ES-I3 (cell line): ENCODE results near the gene HNRNPA1L2.
"Not testable (repeated sequence)": the region's sequence is repeated elsewhere in the genome, so short reads cannot be mapped to it uniquely, and the experiment has no call there.

ENCODE experiments used
- H3K36me3 ChIP-seq: 2 replicates; pipeline ENCODE4 v1.6.1; 2013; ENCODE audit warnings: mild to moderate bottlenecking, low read length, control low read depth, moderate library complexity; ENCODE audit not compliant: insufficient read depth
- H3K4me1 ChIP-seq: 2 replicates; pipeline ENCODE4 v1.6.1; 2013; ENCODE audit warnings: mild to moderate bottlenecking, control low read depth, low read length; ENCODE audit not compliant: insufficient read depth
- H3K9ac ChIP-seq: 2 replicates; pipeline ENCODE4 v1.6.1; 2013; ENCODE audit warnings: low read depth, mild to moderate bottlenecking, low read length, moderate library complexity
- H3K9me3 ChIP-seq: 2 replicates; pipeline ENCODE4 v1.6.1; 2013; ENCODE audit warnings: mild to moderate bottlenecking, low read length, moderate library complexity; ENCODE audit not compliant: control insufficient read depth, insufficient read depth

The HNRNPA1L2 gene

GRCh38 chr13:52642131-52642530, at the start of gene HNRNPA1L2:
Gene HNRNPA1L2, plus strand, starts transcription at chr13:52642431. Its CDS starts 62 bp downstream, at chr13:52642493.
- no peaks in the 10 kb centered on the region for H3K36me3 ChIP-seq
- no peaks in the 10 kb centered on the region for H3K4me1 ChIP-seq
- H3K9ac ChIP-seq: no peak within 1 kb of the TSS
- no peaks in the 10 kb centered on the region for H3K9me3 ChIP-seq

DNA sequence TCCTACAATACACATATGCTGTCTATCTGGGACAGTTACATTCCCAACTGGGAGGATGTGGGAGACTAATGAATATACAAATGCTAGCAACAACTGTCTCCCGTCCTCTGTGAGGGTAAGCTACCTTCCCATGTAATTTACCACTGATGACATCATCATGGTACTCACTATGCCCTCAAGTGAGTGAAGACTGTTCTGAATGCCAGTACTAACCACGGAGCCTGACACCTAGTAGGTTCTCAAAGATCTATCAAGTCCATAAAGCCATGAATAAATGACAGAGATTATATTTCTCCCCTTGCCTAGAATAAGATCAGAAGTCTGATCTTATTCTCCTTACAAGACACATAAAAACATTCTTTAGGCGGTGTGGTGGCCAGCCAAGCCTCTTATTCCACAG, 49.1 kb upstream of the HNRNPA1L2 start:
- not testable (repeated sequence) for H3K4me1 ChIP-seq, H3K9me3 ChIP-seq, H3K9ac ChIP-seq, H3K36me3 ChIP-seq

GRCh38 chr13:52593812-52594211, 48.4 kb upstream of the HNRNPA1L2 start:
- not testable (repeated sequence) for H3K9me3 ChIP-seq, H3K4me1 ChIP-seq, H3K36me3 ChIP-seq, H3K9ac ChIP-seq

DNA sequence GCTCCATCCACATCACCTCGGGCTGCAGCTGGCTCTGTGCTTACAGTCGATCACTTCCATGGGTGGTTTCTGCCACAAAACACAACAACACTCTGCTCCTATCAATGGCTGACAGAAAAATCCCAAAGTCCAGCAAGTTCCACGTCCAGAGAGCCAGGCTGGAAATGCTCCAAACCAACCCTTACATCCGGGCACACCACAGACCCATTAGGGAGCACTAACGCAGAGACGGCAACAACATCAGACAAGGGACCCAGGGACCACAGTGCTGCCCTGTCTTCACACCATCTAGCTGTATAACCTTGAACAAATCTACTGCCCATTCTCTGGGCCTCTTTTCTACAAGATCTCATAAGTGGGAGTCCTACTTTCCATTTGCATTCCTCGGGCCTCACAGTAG, 47.9 kb upstream of the HNRNPA1L2 start:
- H3K9ac ChIP-seq, H3K36me3 ChIP-seq, H3K4me1 ChIP-seq, H3K9me3 ChIP-seq: not testable (repeated sequence)

DNA sequence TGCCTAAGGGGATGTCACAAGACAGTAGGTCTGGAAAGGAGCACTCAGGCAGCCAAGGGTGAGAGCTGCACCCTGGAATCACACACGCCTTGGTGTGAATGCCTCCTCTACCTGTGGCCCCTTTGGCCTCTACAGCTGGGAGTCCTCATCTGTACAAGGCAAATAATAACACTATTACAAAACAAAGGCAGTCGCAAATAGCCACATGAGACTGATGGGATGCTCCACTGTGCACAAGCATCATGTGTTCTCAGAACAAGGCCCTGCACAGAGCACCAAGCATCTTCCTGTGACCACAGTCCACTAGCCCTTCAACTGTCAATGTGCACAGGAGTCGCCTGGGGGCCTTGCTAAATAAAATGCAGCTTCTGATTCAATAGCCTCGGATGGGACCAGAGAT, 44.6 kb upstream of the HNRNPA1L2 start:
- Histone ChIP-seq H3K9me3 (no peaks in the 10 kb centered on the region), H3K9ac (no peak overlapping the region), H3K4me1 (0 out of 2 replicates have a peak, but pooled peaks cover 6% of the 10 kb centered on the region), H3K36me3 (no peaks in the 10 kb centered on the region)

- Histone ChIP-seq H3K36me3 (no peaks in the 10 kb centered on the region), H3K4me1 (0 out of 2 replicates have a peak, but pooled peaks cover 6% of the 10 kb centered on the region), H3K9ac (peak overlapping the region; percentile 76), H3K9me3 (no peaks in the 10 kb centered on the region)
These were observed 43.0 kb upstream of the HNRNPA1L2 start for GRCh38 chr13:52599037-52599847.

DNA sequence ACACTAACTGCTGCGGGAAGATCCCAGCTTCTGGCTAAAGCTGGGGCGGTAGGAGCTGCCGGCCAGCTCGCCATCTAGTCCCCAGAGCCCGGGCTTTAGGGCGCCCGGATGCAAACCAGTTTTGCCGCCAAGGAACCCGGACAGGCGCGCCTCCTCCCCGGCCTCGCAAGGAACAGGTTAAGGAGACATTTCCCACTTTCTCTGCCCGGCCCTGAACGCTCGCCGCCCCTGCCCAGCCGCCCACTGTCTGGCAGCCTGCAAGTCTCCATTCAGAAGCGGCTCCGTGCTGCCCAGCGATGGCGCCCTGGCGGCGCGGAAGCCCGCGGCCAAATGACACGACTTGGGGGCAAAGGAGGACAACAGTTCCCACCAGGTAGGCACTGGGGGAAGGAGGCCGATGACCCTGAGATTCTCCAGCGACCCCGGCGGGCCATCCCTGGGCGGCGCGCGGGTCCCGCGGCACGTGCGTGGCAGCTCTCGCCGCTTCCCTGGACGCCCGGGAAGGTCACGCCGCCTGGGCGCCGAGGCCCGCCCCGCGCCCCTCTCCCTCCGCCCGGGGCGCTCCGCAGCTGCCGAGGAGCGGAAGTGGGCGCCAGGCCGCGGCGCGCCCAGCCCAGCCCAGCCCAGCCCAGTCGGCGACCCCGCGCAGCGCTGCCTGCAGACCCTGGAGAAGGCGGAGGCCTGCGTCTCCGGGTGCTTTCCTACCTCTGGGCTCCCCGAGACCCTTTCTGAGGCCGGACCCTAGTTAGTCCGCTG, 42.2 kb upstream of the HNRNPA1L2 start:
- Histone ChIP-seq H3K9me3 (no peaks in the 10 kb centered on the region), H3K4me1 (0 out of 2 replicates have a peak, but pooled peaks cover 6% of the 10 kb centered on the region), H3K36me3 (no peaks in the 10 kb centered on the region), H3K9ac (peak overlapping the region; percentile 76)

- H3K9me3 ChIP-seq: no peaks in the 10 kb centered on the region
- H3K4me1 ChIP-seq: 0 out of 2 replicates have a peak, but pooled peaks cover 6% of the 10 kb centered on the region
- H3K36me3 ChIP-seq: no peaks in the 10 kb centered on the region
- H3K9ac ChIP-seq: peak overlapping the region; percentile 76
These were observed 41.6 kb upstream of the HNRNPA1L2 start for GRCh38 chr13:52600666-52601065.

DNA sequence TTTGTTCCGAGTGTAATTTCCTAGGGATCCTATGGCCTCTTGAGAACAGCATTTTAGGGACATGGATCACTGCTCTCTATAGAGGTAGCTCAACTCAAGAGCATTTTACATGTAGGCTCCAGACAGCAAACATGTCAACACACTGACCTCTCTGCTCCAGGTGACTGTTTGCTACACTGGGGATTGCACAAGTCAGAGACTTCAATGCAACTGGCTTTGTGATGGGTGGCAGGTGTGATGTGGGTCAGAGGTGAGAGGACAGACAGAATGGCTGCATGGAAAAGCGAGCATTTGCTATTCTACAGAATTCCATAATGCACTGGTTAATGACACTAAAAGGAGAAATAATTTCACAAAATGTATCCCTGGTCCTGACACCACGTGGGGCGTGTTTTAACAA, 38.9 kb upstream of the HNRNPA1L2 start:
- H3K36me3 ChIP-seq, H3K9me3 ChIP-seq, H3K4me1 ChIP-seq, H3K9ac ChIP-seq: not testable (repeated sequence)

- not testable (repeated sequence) for H3K9me3 ChIP-seq, H3K36me3 ChIP-seq, H3K4me1 ChIP-seq, H3K9ac ChIP-seq
These were observed 36.1 kb upstream of the HNRNPA1L2 start for GRCh38 chr13:52606126-52606525.

DNA sequence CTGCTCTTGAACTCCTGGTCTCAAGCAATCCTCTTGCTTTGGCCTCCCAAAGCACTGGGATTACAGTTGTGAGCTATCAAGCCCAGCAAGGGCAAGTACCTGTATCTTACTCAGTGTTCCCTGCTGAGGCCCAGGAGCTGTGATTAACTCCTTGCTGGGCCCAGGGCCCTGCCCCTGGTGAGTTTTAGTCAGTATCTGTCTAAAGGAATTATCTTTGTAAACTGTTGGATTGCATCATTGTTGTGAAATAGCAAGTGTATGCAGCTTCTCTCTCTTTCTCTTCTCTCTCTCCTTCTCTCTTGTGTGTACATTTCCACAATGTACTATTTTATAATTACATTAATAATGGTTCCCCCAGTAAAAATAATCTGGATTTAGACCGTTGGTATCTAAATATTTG, 35.4 kb upstream of the HNRNPA1L2 start:
- not testable (repeated sequence) for H3K9ac ChIP-seq, H3K36me3 ChIP-seq, H3K4me1 ChIP-seq, H3K9me3 ChIP-seq

DNA sequence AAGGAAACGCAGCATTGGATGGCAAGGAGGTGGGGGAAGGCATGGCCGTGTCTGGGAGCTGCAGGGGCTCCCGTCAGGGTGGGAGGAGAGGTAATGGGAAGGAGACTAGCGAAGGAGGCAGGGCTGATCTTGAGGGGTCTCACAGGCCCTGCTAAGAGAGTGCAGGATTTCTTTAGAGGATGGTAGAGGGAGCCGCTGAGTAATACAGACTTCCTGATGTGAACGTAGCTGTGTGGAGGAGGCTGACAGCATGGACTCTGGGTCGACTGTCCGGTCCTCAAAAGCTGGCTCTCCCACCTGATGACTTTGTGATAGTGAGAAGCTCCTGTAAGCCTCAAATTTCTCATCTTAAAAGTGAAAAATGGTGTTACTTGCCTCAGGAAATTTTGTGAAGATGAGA, 34.0 kb upstream of the HNRNPA1L2 start:
- H3K9me3 ChIP-seq, H3K4me1 ChIP-seq, H3K36me3 ChIP-seq, H3K9ac ChIP-seq: not testable (repeated sequence)

- H3K9ac ChIP-seq, H3K36me3 ChIP-seq, H3K4me1 ChIP-seq, H3K9me3 ChIP-seq: not testable (repeated sequence)
These were observed 33.1 kb upstream of the HNRNPA1L2 start for GRCh38 chr13:52609013-52609606.

GRCh38 chr13:52610158-52610557, 32.1 kb upstream of the HNRNPA1L2 start:
- H3K4me1 ChIP-seq, H3K9me3 ChIP-seq, H3K36me3 ChIP-seq, H3K9ac ChIP-seq: not testable (repeated sequence)
